CD8-positive, alpha-beta memory T cell (primary cell): ENCODE results near the gene CSH1. TPM values are rescaled to one million over a fixed set of nuclear protein-coding genes. Genes with fewer than 3 reads are reported as not detected.
"Not testable (repeated sequence)": the region's sequence is repeated elsewhere in the genome, so short reads cannot be mapped to it uniquely, and the experiment has no call there.

Source experiments
- CTCF ChIA-PET: fragments of 350-600 bp; sonication (Branson Sonifier 250); formaldehyde crosslinking; loops from one replicate; lab custom pipeline; 2021; ENCODE audit warnings: antibody characterized with exemption; lab: Charles Lee
- POLR2A ChIA-PET: fragments of 350-600 bp; sonication (Branson Sonifier 250); formaldehyde crosslinking; loops from one replicate; lab custom pipeline; 2021; ENCODE audit warnings: antibody characterized with exemption; lab: Charles Lee
- DNase-seq, 5 donors: peaks; one replicate each; pipeline versions ENCODE4 v3.0.0 to v3.0.0-alpha.2; 2020 to 2022; ENCODE audit warnings: mixed read lengths in 1 of 5
- H3K27ac ChIP-seq: one replicate; pipeline ENCODE4 v1.7.0; 2013; ENCODE audit warnings: low read depth, mild to moderate bottlenecking, low read length, moderate library complexity
- H3K27me3 ChIP-seq: 2 replicates; pipeline ENCODE4 v1.7.0; 2013; ENCODE audit warnings: low read length, mild to moderate bottlenecking; ENCODE audit not compliant: insufficient read depth, poor library complexity, severe bottlenecking
- H3K36me3 ChIP-seq: 2 replicates; pipeline ENCODE4 v1.7.0; 2013; ENCODE audit warnings: mild to moderate bottlenecking, low read length, moderate library complexity; ENCODE audit not compliant: insufficient read depth
- H3K4me1 ChIP-seq: 2 replicates; pipeline ENCODE4 v1.7.0; 2013; ENCODE audit warnings: mild to moderate bottlenecking, low read length, moderate library complexity; ENCODE audit not compliant: insufficient read depth
- H3K4me3 ChIP-seq: 2 replicates; pipeline ENCODE4 v1.7.0; 2013; ENCODE audit warnings: mild to moderate bottlenecking, low read length
- H3K9me3 ChIP-seq: 2 replicates; pipeline ENCODE4 v1.7.0; 2013; ENCODE audit warnings: mild to moderate bottlenecking, low read length
- H3K27ac Mint-ChIP-seq, 8 donors: one replicate each; pipeline ENCODE4 v1.8.0; 2020 to 2021; ENCODE audit warnings: mixed read lengths in 8 of 8, mild to moderate bottlenecking in 6 of 8, inconsistent platforms in 3 of 8, moderate library complexity in 3 of 8
- H3K27me3 Mint-ChIP-seq, 2 donors: one replicate each; pipeline ENCODE4 v1.8.0; 2020 to 2021; ENCODE audit warnings: mixed read lengths in 2 of 2, mild to moderate bottlenecking in 1 of 2, moderate library complexity in 1 of 2
- H3K36me3 Mint-ChIP-seq, 3 donors: one replicate each; pipeline ENCODE4 v1.8.0; 2020 to 2021; ENCODE audit warnings: mixed read lengths in 3 of 3, inconsistent platforms in 1 of 3, mild to moderate bottlenecking in 1 of 3
- H3K4me1 Mint-ChIP-seq, 3 donors: one replicate each; pipeline ENCODE4 v1.8.0; 2020 to 2021; ENCODE audit warnings: mixed read lengths in 3 of 3, inconsistent platforms in 1 of 3, mild to moderate bottlenecking in 1 of 3
- H3K4me3 Mint-ChIP-seq, 7 donors: one replicate each; pipeline ENCODE4 v1.8.0; 2020 to 2021; ENCODE audit warnings: mixed read lengths in 7 of 7, mild to moderate bottlenecking in 6 of 7, moderate library complexity in 4 of 7, inconsistent platforms in 2 of 7
- H3K9me3 Mint-ChIP-seq, 5 donors: one replicate each; pipeline ENCODE4 v1.8.0; 2020 to 2022; ENCODE audit warnings: mixed read lengths in 5 of 5, mild to moderate bottlenecking in 3 of 5, moderate library complexity in 2 of 5, inconsistent platforms in 1 of 5
- polyA plus RNA-seq: library from polyadenylated mRNA; unstranded; fragments of 300-500 nt; fragmentation: Illumina TruSeq; gene quantifications from one replicate; pipeline ENCODE4 v1.2.3, GENCODE V29; 2021
- total RNA-seq, 2 experiments: library from RNA; stranded (reverse); gene quantifications; one replicate each; pipeline ENCODE4 v1.2.3, GENCODE V29; 2021

The CSH1 gene
- total and polyA plus RNA-seq, 3 experiments from 2014 or later, result not detected

DNA sequence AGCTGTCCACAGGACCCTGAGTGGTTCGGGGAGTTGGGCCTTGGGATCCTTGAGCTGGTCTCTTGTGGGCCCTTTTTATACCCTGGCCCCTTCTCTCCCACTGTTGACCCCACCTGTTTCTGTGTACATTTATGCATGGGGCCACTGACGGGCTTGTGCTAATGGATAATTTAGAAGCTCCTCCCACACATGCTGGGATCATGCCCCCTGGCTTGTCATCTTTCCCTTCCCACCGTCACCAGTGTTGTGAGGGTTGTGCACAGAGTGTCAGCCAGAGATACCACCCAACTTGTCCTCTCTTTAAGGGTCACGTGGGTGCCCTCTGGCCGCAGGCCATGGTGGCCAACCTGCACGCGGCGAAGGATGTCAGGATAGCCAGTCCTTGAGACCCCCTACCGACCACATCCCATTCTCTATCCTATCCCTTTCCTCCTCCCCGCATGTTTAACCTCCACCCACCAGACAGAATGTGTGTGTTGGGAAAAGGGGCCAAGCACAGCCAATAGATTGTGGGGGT is 22.5 kb upstream of the CSH1 start, which contains the start of gene GH1:
Gene GH1, minus strand, starts transcription at position 51 of the 517 bp plus-strand sequence. CDS start 63 bp downstream, outside the sequence.
- H3K9me3 ChIP-seq, H3K27me3 Mint-ChIP-seq, H3K36me3 ChIP-seq, H3K36me3 Mint-ChIP-seq, H3K4me1 ChIP-seq, H3K4me3 ChIP-seq, H3K27me3 ChIP-seq, DNase-seq, H3K4me3 Mint-ChIP-seq, H3K27ac ChIP-seq, H3K9me3 Mint-ChIP-seq: not testable (repeated sequence)
- Mint-ChIP-seq H3K4me1 (peaks cover 6 to 10% (median 10%) of the 10 kb centered on the region in 3 donors), H3K27ac (peak within 1 kb of the TSS in 5 of 8 donors; percentile 17 to 78 (median 63))
- CTCF ChIA-PET, result interaction anchor here (0.9 to 15.5 kb wide), 43 partner anchors 8 to 364 kb away, joined by 3 to 212 read pairs (median 5); partner anchors contain the start of genes CD79B, CSHL1, ERN1 and ICAM2
- POLR2A ChIA-PET, result interaction anchor here (1.2 to 2.5 kb wide), 3 partner anchors 101 to 215 kb away, joined by 4 to 13 read pairs (median 9); partner anchors contain the start of gene ICAM2

DNA sequence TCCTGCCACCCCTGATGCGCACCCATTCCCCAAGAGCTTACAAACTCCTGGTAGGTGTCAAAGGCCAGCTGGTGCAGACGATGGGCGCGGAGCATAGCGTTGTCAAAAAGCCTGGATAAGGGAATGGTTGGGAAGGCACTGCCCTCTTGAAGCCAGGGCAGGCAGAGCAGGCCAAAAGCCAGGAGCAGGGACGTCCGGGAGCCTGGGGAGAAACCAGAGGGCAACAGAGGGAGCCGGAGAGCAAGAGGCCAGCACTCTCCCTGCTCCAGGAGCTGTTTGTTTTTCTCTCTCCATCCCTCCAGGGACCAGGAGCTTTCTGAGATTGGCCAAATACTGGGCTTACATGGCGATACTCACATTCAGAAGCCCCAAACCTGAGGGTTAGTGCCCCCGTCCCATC is 21.9 kb upstream of the CSH1 start:
- H3K4me3 ChIP-seq, result no peak overlapping the region
- no peak overlapping the region for H3K27ac ChIP-seq
- peaks cover 6 to 10% (median 10%) of the 10 kb centered on the region in 3 donors for H3K4me1 Mint-ChIP-seq
- DNase-seq, result no peak
- H3K4me1 ChIP-seq, result peaks cover 8% of the 10 kb centered on the region
- H3K9me3 Mint-ChIP-seq, result no peaks in the 10 kb centered on the region
- POLR2A ChIA-PET, result interaction anchor here (2.5 kb wide), 1 partner anchor 107 kb away, joined by 13 read pairs; no protein-coding TSS in a partner anchor
- no peaks in the 10 kb centered on the region for H3K9me3 ChIP-seq
- CTCF ChIA-PET, result interaction anchor here (1.0 to 15.5 kb wide), 22 partner anchors 7 to 364 kb away, joined by 3 to 212 read pairs (median 10); partner anchors contain the start of genes CD79B, CSHL1, ERN1 and ICAM2
- H3K27ac Mint-ChIP-seq, result no peak overlapping the region
- H3K36me3 ChIP-seq, result no peaks in the 10 kb centered on the region
- no peaks in the 10 kb centered on the region for H3K36me3 Mint-ChIP-seq
- no peaks in the 10 kb centered on the region for H3K27me3 ChIP-seq
- no peak overlapping the region for H3K4me3 Mint-ChIP-seq
- H3K27me3 Mint-ChIP-seq, result peaks cover 0 to 3% of the 10 kb centered on the region in 2 donors

DNA sequence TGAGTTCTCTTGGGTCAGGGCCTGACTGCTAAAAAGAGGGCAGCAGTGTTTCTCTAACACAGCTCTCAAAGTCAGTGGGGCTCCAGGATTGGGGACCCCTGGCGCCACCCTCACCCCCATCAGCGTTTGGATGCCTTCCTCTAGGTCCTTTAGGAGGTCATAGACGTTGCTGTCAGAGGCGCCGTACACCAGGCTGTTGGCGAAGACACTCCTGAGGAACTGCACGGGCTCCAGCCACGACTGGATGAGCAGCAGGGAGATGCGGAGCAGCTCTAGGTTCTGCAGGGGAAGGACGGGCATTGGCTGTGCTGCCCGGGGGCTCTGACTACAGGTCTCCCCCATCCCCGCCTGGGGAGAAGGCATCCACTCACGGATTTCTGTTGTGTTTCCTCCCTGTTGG is 21.3 kb upstream of the CSH1 start:
- Mint-ChIP-seq H3K4me3 (no peak overlapping the region), H3K27ac (no peak overlapping the region), H3K27me3 (peaks cover 0 to 3% of the 10 kb centered on the region in 2 donors), H3K4me1 (peaks cover 6 to 10% (median 10%) of the 10 kb centered on the region in 3 donors), H3K9me3 (no peaks in the 10 kb centered on the region), H3K36me3 (no peaks in the 10 kb centered on the region)
- CTCF ChIA-PET, result interaction anchor here (1.0 to 15.5 kb wide), 10 partner anchors 13 to 214 kb away, joined by 3 to 212 read pairs (median 12); partner anchors contain the start of genes ERN1 and ICAM2
- Histone ChIP-seq H3K27me3 (no peaks in the 10 kb centered on the region), H3K9me3 (no peaks in the 10 kb centered on the region), H3K4me3 (no peak overlapping the region), H3K36me3 (no peaks in the 10 kb centered on the region), H3K27ac (no peak overlapping the region), H3K4me1 (peaks cover 8% of the 10 kb centered on the region)
- DNase-seq, result no peak
- POLR2A ChIA-PET, result interaction anchor here (2.5 kb wide), 1 partner anchor 108 kb away, joined by 13 read pairs; no protein-coding TSS in a partner anchor

DNA sequence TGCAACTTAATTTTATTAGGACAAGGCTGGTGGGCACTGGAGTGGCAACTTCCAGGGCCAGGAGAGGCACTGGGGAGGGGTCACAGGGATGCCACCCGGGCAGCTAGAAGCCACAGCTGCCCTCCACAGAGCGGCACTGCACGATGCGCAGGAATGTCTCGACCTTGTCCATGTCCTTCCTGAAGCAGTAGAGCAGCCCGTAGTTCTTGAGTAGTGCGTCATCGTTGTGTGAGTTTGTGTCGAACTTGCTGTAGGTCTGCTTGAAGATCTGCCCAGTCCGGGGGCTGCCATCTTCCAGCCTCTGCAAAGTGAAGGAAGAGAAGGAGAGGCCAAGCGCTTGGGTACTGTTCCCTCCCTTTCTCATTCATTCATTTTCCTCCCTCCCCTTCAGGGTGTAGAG is 20.8 kb upstream of the CSH1 start:
- not testable (repeated sequence) for H3K4me3 Mint-ChIP-seq, H3K27ac ChIP-seq, H3K27me3 Mint-ChIP-seq, H3K27me3 ChIP-seq, H3K36me3 ChIP-seq, H3K4me3 ChIP-seq, H3K27ac Mint-ChIP-seq, H3K9me3 ChIP-seq, H3K4me1 ChIP-seq, H3K36me3 Mint-ChIP-seq, DNase-seq, H3K9me3 Mint-ChIP-seq
- peaks cover 6 to 10% (median 10%) of the 10 kb centered on the region in 3 donors for H3K4me1 Mint-ChIP-seq
- POLR2A ChIA-PET, result interaction anchor here (2.5 kb wide), 1 partner anchor 108 kb away, joined by 13 read pairs; no protein-coding TSS in a partner anchor
- CTCF ChIA-PET, result interaction anchor here (1.0 to 15.5 kb wide), 7 partner anchors 12 to 215 kb away, joined by 3 to 212 read pairs (median 18); partner anchors contain the start of genes ERN1 and ICAM2

- peaks cover 0 to 3% of the 10 kb centered on the region in 2 donors for H3K27me3 Mint-ChIP-seq
- Histone ChIP-seq H3K36me3 (no peaks in the 10 kb centered on the region), H3K27ac (no peak overlapping the region), H3K4me3 (no peak overlapping the region), H3K9me3 (no peaks in the 10 kb centered on the region), H3K27me3 (no peaks in the 10 kb centered on the region), H3K4me1 (peaks cover 8% of the 10 kb centered on the region)
- H3K4me1 Mint-ChIP-seq, result peaks cover 6 to 10% (median 10%) of the 10 kb centered on the region in 3 donors
- ChIA-PET CTCF (interaction anchor here (1.2 to 15.5 kb wide), 6 partner anchors 12 to 217 kb away, joined by 3 to 212 read pairs (median 8); partner anchors contain the start of gene ICAM2), POLR2A (no interaction called here)
- no peaks in the 10 kb centered on the region for H3K9me3 Mint-ChIP-seq
- H3K27ac Mint-ChIP-seq, result no peak overlapping the region
- DNase-seq, result no peak
- no peaks in the 10 kb centered on the region for H3K36me3 Mint-ChIP-seq
- H3K4me3 Mint-ChIP-seq, result no peak overlapping the region
Measured at GRCh38 chr17:63916566-63917185, 20.3 kb upstream of the CSH1 start.

- H3K27ac ChIP-seq, DNase-seq, POLR2A ChIA-PET, H3K4me3 ChIP-seq, H3K27ac Mint-ChIP-seq, H3K4me3 Mint-ChIP-seq, H3K27me3 Mint-ChIP-seq, H3K36me3 Mint-ChIP-seq, H3K9me3 Mint-ChIP-seq, H3K4me1 ChIP-seq, H3K9me3 ChIP-seq, H3K36me3 ChIP-seq, H3K27me3 ChIP-seq: not testable (repeated sequence)
- CTCF ChIA-PET, result interaction anchor here (1.2 to 15.5 kb wide), 4 partner anchors 14 to 218 kb away, joined by 3 to 212 read pairs (median 7); partner anchors contain the start of gene ICAM2
- H3K4me1 Mint-ChIP-seq, result peaks cover 8 to 10% (median 10%) of the 10 kb centered on the region in 3 donors
Measured at GRCh38 chr17:63915753-63916152, 19.4 kb upstream of the CSH1 start.

DNA sequence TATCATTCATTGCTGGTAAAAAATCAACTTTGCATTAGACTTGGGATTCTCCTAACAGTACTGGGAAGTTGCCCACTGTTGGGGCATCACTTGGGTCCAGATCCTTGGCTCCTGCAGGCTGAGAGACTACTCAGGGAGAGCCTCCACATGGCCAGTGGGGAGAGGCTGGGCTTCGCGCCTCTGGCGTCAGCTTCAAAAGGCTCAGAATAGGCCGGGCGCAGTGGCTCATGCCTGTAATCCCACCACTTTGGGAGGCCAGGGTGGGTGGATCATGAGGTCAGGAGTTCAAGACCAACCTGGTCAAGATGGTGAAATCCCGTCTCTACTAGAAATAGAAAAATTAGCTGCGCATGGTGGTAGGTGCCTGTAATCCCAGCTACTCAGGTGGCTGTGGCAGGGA is 18.1 kb upstream of the CSH1 start:
- Mint-ChIP-seq H3K27ac (no peak overlapping the region), H3K9me3 (no peaks in the 10 kb centered on the region), H3K36me3 (no peaks in the 10 kb centered on the region), H3K4me3 (no peak overlapping the region), H3K27me3 (peaks cover 1 to 3% of the 10 kb centered on the region in 2 donors), H3K4me1 (peaks cover 6 to 7% (median 6%) of the 10 kb centered on the region in 3 donors)
- ChIA-PET CTCF (interaction anchor here (2.8 to 15.5 kb wide), 2 partner anchors 113 to 219 kb away, joined by 11 to 212 read pairs; no protein-coding TSS in a partner anchor), POLR2A (no interaction called here)
- Histone ChIP-seq H3K4me3 (no peak overlapping the region), H3K9me3 (no peaks in the 10 kb centered on the region), H3K27me3 (no peaks in the 10 kb centered on the region), H3K4me1 (peaks cover 6% of the 10 kb centered on the region), H3K27ac (no peak overlapping the region), H3K36me3 (no peaks in the 10 kb centered on the region)
- no peak for DNase-seq
